HG03558 (cell line): ENCODE measurements around the gene DCST2.

Experiments used
- ATAC-seq: cut with Tn5 transposase; IDR thresholded peaks from one replicate; pipeline ENCODE4 v1.9.1; 2021; ENCODE audit warnings: moderate number of reproducible peaks; ENCODE audit not compliant: unreplicated experiment; ENCODE audit errors: extremely low read depth

The DCST2 gene

GRCh38 chr1:155070158-155070621, 36.6 kb upstream of the DCST2 start:
- no peak for ATAC-seq

- ATAC-seq = no peak
These were observed 36.1 kb upstream of the DCST2 start for GRCh38 chr1:155069551-155070157.

- no peak for ATAC-seq
These were observed 35.0 kb upstream of the DCST2 start for GRCh38 chr1:155068599-155068998.

GRCh38 chr1:155066777-155067176, 33.2 kb upstream of the DCST2 start:
- no peak for ATAC-seq

DNA sequence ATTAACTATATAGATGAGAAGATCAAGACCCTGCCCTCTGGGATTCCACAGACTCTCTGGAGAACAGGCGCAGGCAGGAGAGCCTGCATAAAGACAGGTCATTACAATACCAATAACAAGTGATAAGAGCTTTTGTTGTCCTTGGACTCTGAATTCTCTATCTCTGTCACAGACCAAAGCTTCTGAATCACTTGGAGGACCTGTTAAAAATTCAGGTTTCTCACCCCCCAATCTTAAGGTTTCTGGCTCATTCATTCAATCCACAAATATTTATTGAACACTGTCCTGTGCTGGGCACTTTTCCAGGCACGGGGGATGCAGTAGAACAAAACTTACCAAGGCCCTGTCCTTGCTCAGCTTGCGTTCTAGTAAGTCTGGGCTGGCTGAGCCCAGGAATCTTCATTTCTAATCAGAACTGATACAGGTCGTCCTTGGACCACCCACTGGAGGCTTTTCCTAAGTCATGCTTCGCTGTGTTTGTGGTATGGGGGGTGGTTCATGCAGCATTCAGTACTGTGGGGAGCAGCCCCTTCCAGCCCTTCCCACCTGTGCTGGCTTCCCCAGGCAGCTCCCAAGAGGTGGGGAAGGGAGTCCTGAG, 31.4 kb upstream of the DCST2 start:
- no peak for ATAC-seq

DNA sequence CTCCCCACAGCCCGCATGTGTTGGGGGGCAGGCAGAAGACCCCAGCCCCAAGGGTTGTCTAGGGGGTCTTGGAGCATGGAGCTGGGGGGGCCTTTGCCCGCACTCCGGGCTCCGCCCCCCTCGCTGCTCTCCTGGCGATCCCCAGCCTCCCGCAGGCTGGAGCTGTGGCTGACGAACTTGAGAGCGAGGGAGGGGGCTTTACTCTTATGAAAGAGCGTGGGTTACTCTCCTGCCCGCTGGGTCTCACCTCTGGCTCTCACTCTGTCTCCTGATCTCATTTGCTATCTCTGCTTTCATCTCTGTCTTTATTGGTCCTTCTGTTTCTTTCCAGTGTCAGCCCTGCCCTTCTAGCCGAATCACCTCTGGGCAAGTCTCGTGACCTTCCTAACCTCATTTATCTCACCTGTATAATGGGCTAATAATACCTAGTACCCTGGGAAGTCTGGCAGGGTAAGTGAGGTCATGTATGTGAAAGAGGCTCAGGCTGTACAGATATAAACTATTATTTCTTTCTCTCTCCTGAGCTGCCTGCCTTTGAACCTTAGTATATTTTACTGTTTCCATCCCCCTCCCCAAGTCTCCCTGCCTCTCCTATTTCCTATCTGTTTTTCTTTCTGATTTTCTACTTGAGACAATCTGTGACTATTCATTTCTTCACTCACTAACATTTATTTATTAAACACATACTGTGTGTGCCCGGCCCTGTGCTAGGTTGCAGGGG, 30.7 kb upstream of the DCST2 start:
- no peak for ATAC-seq

GRCh38 chr1:155063550-155064110, 30.0 kb upstream of the DCST2 start, which contains the start of gene EFNA4:
EFNA4 (plus strand) TSS chr1:155063740; CDS start chr1:155063824, 84 bp downstream.
- ATAC-seq = peak; percentile 55

GRCh38 chr1:155062702-155063411, 29.3 kb upstream of the DCST2 start:
- no peak for ATAC-seq

GRCh38 chr1:155062151-155062686, 28.6 kb upstream of the DCST2 start:
- no peak for ATAC-seq

DNA sequence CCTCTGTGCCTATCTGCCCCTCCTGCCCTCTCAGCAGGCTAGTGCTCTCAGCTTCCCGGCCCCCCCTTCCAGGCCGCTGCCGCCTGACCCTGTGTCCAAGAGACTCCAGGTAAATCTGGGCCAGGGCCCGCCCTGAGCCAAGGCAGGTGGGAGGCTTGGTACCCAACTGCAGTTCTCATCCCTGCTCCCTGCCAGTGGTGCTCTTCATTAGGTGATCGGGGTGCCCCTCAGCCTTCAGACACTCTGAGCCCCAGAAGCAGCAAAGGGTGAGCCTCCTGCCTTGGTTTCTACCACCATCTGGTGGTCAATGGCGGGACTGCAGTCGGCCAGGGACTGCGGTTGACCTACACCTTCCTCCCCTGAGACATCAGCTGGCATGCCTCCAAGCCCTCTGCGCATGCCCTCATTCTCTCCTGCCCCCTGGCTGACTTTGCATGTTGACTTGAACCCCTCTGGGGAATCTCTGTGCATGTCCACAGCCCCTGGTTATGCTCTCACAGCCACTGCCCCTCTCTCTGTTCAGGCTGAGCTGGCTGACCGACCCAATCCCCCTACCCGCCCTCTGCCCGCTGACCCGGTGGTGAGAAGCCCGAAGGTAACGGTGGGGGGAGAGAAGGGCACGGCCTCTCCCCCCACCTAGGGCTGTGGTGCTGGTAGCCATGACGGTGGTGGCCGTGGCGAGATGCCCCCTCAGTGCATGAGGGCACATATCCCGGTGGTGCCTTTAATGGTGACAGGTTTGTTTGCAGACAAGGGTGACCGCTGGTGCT, 28.0 kb upstream of the DCST2 start:
- ATAC-seq = no peak

- ATAC-seq = no peak
These were observed 27.2 kb upstream of the DCST2 start for GRCh38 chr1:155060736-155061135.

DNA sequence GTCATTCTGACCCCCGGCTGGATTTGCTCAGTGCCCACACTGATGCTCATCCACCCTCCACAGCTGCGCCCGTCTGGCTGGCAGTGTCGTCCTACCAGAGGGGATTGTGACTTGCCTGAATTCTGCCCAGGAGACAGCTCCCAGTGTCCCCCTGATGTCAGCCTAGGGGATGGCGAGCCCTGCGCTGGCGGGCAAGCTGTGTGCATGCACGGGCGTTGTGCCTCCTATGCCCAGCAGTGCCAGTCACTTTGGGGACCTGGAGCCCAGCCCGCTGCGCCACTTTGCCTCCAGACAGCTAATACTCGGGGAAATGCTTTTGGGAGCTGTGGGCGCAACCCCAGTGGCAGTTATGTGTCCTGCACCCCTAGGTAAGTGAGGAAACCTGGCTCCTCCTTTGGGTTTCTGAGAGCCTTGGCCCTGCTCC, 24.2 kb upstream of the DCST2 start:
- no peak for ATAC-seq

DNA sequence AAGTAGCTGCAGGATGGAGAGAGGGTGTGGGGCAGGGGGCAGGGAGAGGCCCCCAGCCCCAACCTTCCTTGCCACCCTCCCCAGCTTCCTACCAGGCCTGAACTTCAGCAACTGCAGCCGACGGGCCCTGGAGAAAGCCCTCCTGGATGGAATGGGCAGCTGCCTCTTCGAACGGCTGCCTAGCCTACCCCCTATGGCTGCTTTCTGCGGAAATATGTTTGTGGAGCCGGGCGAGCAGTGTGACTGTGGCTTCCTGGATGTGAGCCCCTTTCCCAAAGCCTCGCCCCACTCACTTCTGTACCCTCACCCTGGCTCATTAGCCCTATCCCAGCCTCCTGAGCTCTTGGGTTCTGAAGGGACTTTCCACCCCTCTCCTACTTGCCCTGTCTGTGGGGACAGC, 23.5 kb upstream of the DCST2 start:
- no peak for ATAC-seq

GRCh38 chr1:155053531-155054105, 20.0 kb upstream of the DCST2 start:
- ATAC-seq = no peak

- no peak for ATAC-seq
These were observed 19.1 kb upstream of the DCST2 start for GRCh38 chr1:155052439-155053395.

DNA sequence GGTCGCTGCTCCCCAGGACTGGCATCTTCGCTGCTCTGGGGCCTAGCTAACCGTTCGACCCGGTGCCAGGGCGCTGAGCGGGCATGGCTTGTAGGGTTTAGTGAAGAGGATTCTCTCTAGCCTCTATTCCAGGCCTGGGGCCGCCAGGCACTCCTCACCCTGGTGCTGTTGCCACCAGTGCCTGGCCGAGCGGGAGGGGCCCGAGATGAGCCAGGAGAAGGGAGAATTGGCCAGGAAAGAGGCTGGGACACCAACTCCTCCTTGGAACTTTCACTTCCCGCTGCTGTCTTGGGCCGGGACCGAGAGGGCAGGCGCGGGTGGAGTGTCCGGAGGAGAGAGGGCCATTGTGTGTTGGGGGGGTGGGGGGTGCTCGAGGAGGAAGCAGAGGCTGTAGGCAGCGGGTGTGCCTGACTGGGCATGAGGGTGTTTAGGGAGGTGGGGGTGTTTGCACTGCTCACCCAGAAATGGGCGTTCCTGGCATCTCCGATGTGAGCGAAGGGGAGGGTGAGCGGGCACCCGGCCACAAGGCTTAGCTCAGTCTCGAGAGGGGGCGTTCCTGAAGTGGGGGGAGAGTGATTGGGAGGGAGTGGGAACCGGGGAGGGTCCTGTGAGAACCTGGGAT, 18.3 kb upstream of the DCST2 start:
- no peak for ATAC-seq

GRCh38 chr1:155051342-155051776, 17.8 kb upstream of the DCST2 start:
- ATAC-seq = no peak
